Parathyroid adenoma (tissue), 2 donors: Measurements from ENCODE around the gene GABARAPL2.

Source experiments
- H2AFZ ChIP-seq: fragments of 300-600 bp; sonication (generic); one replicate; pipeline ENCODE4 v1.7.0; 2017; ENCODE audit warnings: antibody characterized with exemption, mild to moderate bottlenecking
- H3K27ac ChIP-seq: fragments of 300-600 bp; sonication (generic); one replicate; pipeline ENCODE4 v1.7.0; 2017
- H3K27me3 ChIP-seq: fragments of 300-600 bp; sonication (generic); one replicate; pipeline ENCODE4 v1.7.0; 2017; ENCODE audit warnings: low read length; ENCODE audit not compliant: control insufficient read depth, insufficient read depth
- H3K36me3 ChIP-seq: fragments of 300-600 bp; sonication (generic); one replicate; pipeline ENCODE4 v1.7.0; 2017; ENCODE audit warnings: low read length; ENCODE audit not compliant: control insufficient read depth, insufficient read depth
- H3K4me1 ChIP-seq: fragments of 300-600 bp; sonication (generic); one replicate; pipeline ENCODE4 v1.7.0; 2017; ENCODE audit warnings: control low read depth
- H3K4me2 ChIP-seq: fragments of 300-600 bp; sonication (generic); one replicate; pipeline ENCODE4 v1.7.0; 2017; ENCODE audit warnings: low read length
- H3K4me3 ChIP-seq: fragments of 300-600 bp; sonication (generic); one replicate; pipeline ENCODE4 v1.7.0; 2017; ENCODE audit warnings: low read depth, low read length
- H3K79me2 ChIP-seq: fragments of 300-600 bp; sonication (generic); one replicate; pipeline ENCODE4 v1.7.0; 2017; ENCODE audit warnings: control low read depth
- H3K9ac ChIP-seq: fragments of 300-600 bp; sonication (generic); one replicate; pipeline ENCODE4 v1.7.0; 2017; ENCODE audit warnings: mild to moderate bottlenecking
- H3K9me3 ChIP-seq: fragments of 300-600 bp; sonication (generic); one replicate; pipeline ENCODE4 v1.7.0; 2017; ENCODE audit warnings: low read length; ENCODE audit not compliant: control insufficient read depth
- TF ChIP-seq, protein P1 (sequence below): fragments of 300-600 bp; sonication (generic); IDR thresholded peaks from one replicate; pipeline ENCODE4 v1.7.0; 2017; ENCODE audit warnings: antibody characterized with exemption, mild to moderate bottlenecking
- donor health status: primary hyperparathyroidism.

The GABARAPL2 gene

DNA sequence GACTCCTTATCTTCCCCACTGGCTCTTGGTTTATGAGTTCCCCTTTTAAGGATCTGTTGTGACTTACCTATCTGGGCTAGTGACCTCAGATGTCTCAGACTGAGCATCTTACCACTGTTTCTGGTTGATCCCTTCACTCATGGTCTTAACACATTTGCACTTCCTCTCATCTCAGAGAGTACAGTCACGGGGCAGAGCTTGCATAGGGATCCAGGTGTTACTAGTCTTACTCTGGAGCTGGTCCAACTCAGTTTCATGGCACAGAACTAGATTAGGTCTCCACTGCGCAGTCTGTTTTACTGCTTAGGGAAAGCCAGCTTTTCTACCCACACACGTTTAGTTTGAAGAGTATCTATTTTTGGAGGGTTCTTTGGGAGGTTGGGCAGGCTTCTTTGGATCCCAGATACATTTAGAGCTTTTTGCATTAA lies 10.2 kb downstream of the GABARAPL2 start:
- Histone ChIP-seq H3K36me3 (no peaks in the 10 kb centered on the region), H3K27ac (no peak overlapping the region)

DNA sequence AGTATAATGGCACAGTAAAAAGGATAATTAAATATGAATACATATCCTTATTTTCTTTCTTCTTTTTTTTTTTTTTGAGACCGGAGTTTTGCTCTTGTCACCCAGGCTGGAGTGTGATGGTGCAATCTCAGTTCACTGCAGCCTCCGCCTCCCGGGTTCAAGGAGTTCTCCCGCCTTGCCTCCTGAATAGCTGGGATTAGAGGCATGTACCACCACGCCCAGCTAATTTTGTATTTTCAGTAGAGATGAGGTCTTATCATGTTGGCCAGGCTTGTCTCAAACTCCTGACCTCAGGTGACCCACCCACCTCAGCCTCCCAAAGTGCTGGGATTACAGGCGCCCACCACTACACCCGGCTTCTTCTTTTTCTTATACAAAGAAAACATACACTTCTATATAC lies 12.0 kb downstream of the GABARAPL2 start:
- Histone ChIP-seq H3K9me3 (no peaks in the 10 kb centered on the region), H3K4me3 (no peak overlapping the region), H3K27ac (no peak overlapping the region), H2AFZ (no peak overlapping the region), H3K4me2 (no peak overlapping the region), H3K79me2 (peaks cover 7% of the 10 kb centered on the region), H3K9ac (no peak overlapping the region), H3K27me3 (no peaks in the 10 kb centered on the region), H3K4me1 (no peaks in the 10 kb centered on the region), H3K36me3 (no peaks in the 10 kb centered on the region)
- TF ChIP-seq, protein P1, sequence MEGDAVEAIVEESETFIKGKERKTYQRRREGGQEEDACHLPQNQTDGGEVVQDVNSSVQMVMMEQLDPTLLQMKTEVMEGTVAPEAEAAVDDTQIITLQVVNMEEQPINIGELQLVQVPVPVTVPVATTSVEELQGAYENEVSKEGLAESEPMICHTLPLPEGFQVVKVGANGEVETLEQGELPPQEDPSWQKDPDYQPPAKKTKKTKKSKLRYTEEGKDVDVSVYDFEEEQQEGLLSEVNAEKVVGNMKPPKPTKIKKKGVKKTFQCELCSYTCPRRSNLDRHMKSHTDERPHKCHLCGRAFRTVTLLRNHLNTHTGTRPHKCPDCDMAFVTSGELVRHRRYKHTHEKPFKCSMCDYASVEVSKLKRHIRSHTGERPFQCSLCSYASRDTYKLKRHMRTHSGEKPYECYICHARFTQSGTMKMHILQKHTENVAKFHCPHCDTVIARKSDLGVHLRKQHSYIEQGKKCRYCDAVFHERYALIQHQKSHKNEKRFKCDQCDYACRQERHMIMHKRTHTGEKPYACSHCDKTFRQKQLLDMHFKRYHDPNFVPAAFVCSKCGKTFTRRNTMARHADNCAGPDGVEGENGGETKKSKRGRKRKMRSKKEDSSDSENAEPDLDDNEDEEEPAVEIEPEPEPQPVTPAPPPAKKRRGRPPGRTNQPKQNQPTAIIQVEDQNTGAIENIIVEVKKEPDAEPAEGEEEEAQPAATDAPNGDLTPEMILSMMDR = no peak

More for the DNA sequence above, 10.2 kb downstream of the GABARAPL2 start:
- Histone ChIP-seq H3K4me3 (no peak overlapping the region), H3K4me2 (no peak overlapping the region), H3K9me3 (no peaks in the 10 kb centered on the region), H3K4me1 (no peaks in the 10 kb centered on the region), H3K27me3 (no peaks in the 10 kb centered on the region), H2AFZ (no peak overlapping the region), H3K79me2 (peaks cover 13% of the 10 kb centered on the region), H3K9ac (no peak overlapping the region)
- TF ChIP-seq, protein P1 = no peak

DNA sequence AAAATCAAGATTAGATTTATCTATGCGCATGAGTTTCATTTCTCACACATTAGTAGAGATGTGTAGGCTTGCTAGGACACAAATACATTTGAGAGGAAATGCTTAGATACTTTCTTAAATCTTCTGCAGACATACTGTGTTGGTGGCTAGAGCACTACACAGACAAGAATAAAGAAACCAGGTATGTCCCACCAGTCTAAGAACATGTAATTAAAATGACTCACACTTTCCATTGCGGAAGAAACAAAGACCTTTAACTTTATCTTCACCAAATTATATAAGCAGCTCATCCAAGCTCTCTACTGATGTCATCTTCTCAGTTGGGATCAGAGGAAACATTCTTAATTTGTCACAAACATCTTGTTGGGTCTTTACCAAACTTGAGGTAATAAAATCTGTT lies 12.5 kb downstream of the GABARAPL2 start:
- no peaks in the 10 kb centered on the region for H3K36me3 ChIP-seq
- H3K27me3 ChIP-seq = no peaks in the 10 kb centered on the region
- no peak overlapping the region for H2AFZ ChIP-seq
- no peak overlapping the region for H3K4me2 ChIP-seq
- H3K27ac ChIP-seq = no peak overlapping the region
- TF ChIP-seq, protein P1 = no peak
- no peaks in the 10 kb centered on the region for H3K4me1 ChIP-seq
- no peaks in the 10 kb centered on the region for H3K9me3 ChIP-seq
- no peak overlapping the region for H3K4me3 ChIP-seq
- H3K79me2 ChIP-seq = peaks cover 7% of the 10 kb centered on the region
- H3K9ac ChIP-seq = no peak overlapping the region

DNA sequence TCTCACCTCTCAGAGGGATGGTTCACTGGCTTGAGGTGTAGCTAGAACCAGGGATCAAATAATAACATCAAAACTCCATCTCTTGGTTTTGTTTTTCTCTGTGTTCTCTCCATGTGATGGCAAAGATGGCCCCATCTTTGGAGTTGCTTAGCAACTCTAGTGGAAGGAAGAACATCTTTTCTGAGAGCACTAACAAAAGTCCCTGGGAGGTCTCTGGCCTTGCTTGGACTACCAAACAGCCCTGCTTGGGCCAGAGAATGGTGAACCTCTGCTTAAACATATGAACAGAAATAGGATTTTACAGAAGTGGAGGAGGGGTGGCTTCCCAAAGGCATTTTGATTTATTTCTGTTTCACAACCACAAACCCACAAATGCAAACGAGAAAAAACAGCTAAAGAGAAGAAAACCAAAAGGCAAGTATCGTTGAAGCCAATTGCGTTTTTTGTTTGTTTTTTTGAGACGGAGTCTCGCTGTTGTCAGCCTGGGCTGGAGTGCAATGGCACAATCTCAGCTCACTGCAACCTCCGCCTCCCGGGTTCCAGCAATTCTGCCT lies 13.2 kb downstream of the GABARAPL2 start:
- H2AFZ ChIP-seq = no peak overlapping the region
- H3K4me2 ChIP-seq = no peak overlapping the region
- TF ChIP-seq, protein P1 = no peak
- no peaks in the 10 kb centered on the region for H3K4me1 ChIP-seq
- no peaks in the 10 kb centered on the region for H3K36me3 ChIP-seq
- H3K27ac ChIP-seq = no peak overlapping the region
- H3K9ac ChIP-seq = no peak overlapping the region
- H3K9me3 ChIP-seq = no peaks in the 10 kb centered on the region
- no peak overlapping the region for H3K4me3 ChIP-seq
- no peaks in the 10 kb centered on the region for H3K27me3 ChIP-seq
- H3K79me2 ChIP-seq = peaks cover 7% of the 10 kb centered on the region

DNA sequence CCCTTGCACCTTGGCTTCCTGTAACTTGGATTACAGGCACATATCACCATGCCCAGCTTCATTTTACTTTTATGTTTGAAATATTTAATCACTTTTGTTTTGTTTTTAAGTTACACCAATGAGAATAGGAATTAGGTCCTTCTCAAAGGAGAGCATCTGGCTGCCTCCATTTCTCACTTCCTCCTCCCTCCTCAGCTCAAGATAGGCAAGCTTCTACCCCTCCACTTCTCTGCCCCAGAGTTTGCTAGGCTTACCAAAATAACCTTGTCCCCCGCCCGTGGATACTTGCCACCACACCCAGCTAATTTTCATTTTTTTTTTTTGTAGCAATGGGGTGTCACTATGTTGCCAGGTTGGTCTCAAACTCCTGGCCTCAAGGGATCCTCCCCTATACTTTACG lies 17.9 kb downstream of the GABARAPL2 start:
- no peaks in the 10 kb centered on the region for H3K79me2 ChIP-seq
- no peak overlapping the region for H3K9ac ChIP-seq
- no peak overlapping the region for H2AFZ ChIP-seq
- no peak overlapping the region for H3K4me2 ChIP-seq
- TF ChIP-seq, protein P1 = no peak
- H3K4me3 ChIP-seq = no peak overlapping the region
- no peaks in the 10 kb centered on the region for H3K4me1 ChIP-seq
- H3K9me3 ChIP-seq = no peaks in the 10 kb centered on the region
- no peak overlapping the region for H3K27ac ChIP-seq
- no peaks in the 10 kb centered on the region for H3K36me3 ChIP-seq
- no peaks in the 10 kb centered on the region for H3K27me3 ChIP-seq
